Measurements from ENCODE around the gene CDKL5.

DNA sequence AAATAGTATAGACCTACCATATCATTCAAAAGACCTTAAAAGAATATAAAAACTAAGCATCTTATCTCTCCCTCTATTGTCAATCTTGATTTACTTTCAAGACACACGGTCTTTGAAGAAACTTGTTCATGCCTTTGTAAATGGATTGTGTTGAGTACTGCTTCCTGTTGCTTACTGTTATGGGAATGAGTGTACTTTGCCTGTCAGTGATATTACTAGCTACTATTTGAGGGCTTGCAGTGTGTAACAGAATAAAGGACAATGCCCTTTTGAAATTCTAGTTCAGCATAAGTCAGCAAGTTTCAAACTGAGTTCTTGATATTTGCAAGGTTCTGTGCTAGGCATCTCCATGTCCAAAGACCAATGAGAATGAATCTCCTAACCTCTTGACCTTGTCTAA, 36.0 kb downstream of the CDKL5 start:
- no peak for TF ChIP-seq POLR2A (IDR thresholded peaks at IDR 0.05)
- TF ChIP-seq, protein P1, sequence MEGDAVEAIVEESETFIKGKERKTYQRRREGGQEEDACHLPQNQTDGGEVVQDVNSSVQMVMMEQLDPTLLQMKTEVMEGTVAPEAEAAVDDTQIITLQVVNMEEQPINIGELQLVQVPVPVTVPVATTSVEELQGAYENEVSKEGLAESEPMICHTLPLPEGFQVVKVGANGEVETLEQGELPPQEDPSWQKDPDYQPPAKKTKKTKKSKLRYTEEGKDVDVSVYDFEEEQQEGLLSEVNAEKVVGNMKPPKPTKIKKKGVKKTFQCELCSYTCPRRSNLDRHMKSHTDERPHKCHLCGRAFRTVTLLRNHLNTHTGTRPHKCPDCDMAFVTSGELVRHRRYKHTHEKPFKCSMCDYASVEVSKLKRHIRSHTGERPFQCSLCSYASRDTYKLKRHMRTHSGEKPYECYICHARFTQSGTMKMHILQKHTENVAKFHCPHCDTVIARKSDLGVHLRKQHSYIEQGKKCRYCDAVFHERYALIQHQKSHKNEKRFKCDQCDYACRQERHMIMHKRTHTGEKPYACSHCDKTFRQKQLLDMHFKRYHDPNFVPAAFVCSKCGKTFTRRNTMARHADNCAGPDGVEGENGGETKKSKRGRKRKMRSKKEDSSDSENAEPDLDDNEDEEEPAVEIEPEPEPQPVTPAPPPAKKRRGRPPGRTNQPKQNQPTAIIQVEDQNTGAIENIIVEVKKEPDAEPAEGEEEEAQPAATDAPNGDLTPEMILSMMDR (IDR thresholded peaks at IDR 0.05) = no peak

All from adrenal gland (tissue), 5 donors.